ENCODE results near the gene RUSF1. TPM values are rescaled to one million over a fixed set of nuclear protein-coding genes. Genes with fewer than 3 reads are reported as not detected.

The RUSF1 gene
- total and polyA plus RNA-seq, 9 of the 15 experiments (the other 6 are each of a cell fraction or from before 2014, with no cell fraction given) = 0.80 to 52.8 (median 27.6) TPM

GRCh38 chr16:31459687-31460581 is 48.3 kb downstream of the RUSF1 start (continued):
- TF ChIP-seq CBFB (CRISPR knock-in tag; IDR thresholded peaks at IDR 0.05) (no peak), KHSRP (IDR thresholded peaks at IDR 0.05) (peak; percentile 38; the same call in 1 of the 2 replicates), FOXJ2 (tag; IDR thresholded peaks at IDR 0.05) (no peak), PHF8 (IDR thresholded peaks at IDR 0.05; ENCODE audit: borderline replicate concordance, low read length) (0 out of 2 replicates have a peak, but pooled peaks have one; percentile 40), FOXK1 (CRISPR knock-in tag; IDR thresholded peaks at IDR 0.05; ENCODE audit: borderline replicate concordance) (0 out of 2 replicates have a peak, but pooled peaks have one; percentile 61), XRCC3 (IDR thresholded peaks at IDR 0.05) (no peak), EP300 (IDR thresholded peaks at IDR 0.05; ENCODE audit: low read length) (0 out of 2 replicates have a peak, but pooled peaks have one; percentile 3), CEBPG (CRISPR knock-in tag; IDR thresholded peaks at IDR 0.05) (no peak), CEBPG (tag; conservative IDR thresholded peaks at IDR 0.05 in 1 of 2, IDR thresholded peaks at IDR 0.05 in 1 of 2) (peak; percentile 23 to 32; a peak in 1 of 4 replicates), CC2D1A (IDR thresholded peaks at IDR 0.05) (no peak), DIDO1 (tag; IDR thresholded peaks at IDR 0.05; ENCODE audit: low read depth) (no peak), ZNF311 (CRISPR knock-in tag; IDR thresholded peaks at IDR 0.05) (no peak), ZNF551 (CRISPR knock-in tag; IDR thresholded peaks at IDR 0.05) (no peak), NFXL1 (CRISPR knock-in tag; IDR thresholded peaks at IDR 0.05) (no peak), GABPA (tag; conservative IDR thresholded peaks at IDR 0.05; ENCODE audit: low read depth) (no peak; the same call in 1 of the 2 replicates), SIRT6 (IDR thresholded peaks at IDR 0.05; ENCODE audit: low read depth, low read length) (no peak), CCNT2 (IDR thresholded peaks at IDR 0.05; ENCODE audit: borderline replicate concordance, extremely low read depth, insufficient read length, low read depth, low read length) (no peak), FOSL1 (tag; conservative IDR thresholded peaks at IDR 0.05) (0 out of 2 replicates have a peak, but pooled peaks have one; percentile 13), SP1 (CRISPR knock-in tag; IDR thresholded peaks at IDR 0.05) (peak; percentile 73), STAT5A (IDR thresholded peaks at IDR 0.05; ENCODE audit: borderline replicate concordance, low read length) (peak; percentile 62; the same call in 1 of the 2 replicates), COPS2 (conservative IDR thresholded peaks at IDR 0.05) (no peak)
- TF ChIP-seq, protein P1, sequence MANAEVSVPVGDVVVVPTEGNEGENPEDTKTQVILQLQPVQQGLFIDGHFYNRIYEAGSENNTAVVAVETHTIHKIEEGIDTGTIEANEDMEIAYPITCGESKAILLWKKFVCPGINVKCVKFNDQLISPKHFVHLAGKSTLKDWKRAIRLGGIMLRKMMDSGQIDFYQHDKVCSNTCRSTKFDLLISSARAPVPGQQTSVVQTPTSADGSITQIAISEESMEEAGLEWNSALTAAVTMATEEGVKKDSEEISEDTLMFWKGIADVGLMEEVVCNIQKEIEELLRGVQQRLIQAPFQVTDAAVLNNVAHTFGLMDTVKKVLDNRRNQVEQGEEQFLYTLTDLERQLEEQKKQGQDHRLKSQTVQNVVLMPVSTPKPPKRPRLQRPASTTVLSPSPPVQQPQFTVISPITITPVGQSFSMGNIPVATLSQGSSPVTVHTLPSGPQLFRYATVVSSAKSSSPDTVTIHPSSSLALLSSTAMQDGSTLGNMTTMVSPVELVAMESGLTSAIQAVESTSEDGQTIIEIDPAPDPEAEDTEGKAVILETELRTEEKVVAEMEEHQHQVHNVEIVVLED (CRISPR knock-in tag; IDR thresholded peaks at IDR 0.05) = 0 out of 2 replicates have a peak, but pooled peaks have one; percentile 6
- TF ChIP-seq, protein P2, sequence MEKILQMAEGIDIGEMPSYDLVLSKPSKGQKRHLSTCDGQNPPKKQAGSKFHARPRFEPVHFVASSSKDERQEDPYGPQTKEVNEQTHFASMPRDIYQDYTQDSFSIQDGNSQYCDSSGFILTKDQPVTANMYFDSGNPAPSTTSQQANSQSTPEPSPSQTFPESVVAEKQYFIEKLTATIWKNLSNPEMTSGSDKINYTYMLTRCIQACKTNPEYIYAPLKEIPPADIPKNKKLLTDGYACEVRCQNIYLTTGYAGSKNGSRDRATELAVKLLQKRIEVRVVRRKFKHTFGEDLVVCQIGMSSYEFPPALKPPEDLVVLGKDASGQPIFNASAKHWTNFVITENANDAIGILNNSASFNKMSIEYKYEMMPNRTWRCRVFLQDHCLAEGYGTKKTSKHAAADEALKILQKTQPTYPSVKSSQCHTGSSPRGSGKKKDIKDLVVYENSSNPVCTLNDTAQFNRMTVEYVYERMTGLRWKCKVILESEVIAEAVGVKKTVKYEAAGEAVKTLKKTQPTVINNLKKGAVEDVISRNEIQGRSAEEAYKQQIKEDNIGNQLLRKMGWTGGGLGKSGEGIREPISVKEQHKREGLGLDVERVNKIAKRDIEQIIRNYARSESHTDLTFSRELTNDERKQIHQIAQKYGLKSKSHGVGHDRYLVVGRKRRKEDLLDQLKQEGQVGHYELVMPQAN (IDR thresholded peaks at IDR 0.05; ENCODE audit: borderline replicate concordance) = no peak
- TF ChIP-seq, protein P3, sequence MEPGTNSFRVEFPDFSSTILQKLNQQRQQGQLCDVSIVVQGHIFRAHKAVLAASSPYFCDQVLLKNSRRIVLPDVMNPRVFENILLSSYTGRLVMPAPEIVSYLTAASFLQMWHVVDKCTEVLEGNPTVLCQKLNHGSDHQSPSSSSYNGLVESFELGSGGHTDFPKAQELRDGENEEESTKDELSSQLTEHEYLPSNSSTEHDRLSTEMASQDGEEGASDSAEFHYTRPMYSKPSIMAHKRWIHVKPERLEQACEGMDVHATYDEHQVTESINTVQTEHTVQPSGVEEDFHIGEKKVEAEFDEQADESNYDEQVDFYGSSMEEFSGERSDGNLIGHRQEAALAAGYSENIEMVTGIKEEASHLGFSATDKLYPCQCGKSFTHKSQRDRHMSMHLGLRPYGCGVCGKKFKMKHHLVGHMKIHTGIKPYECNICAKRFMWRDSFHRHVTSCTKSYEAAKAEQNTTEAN (CRISPR knock-in tag; IDR thresholded peaks at IDR 0.05) = 0 out of 2 replicates have a peak, but pooled peaks have one; percentile 70

Measured in K562 (cell line).